Hindlimb muscle (tissue), 1 donor: Measurements from ENCODE around the gene ABCA2. TPM values are rescaled to one million over a fixed set of nuclear protein-coding genes. Genes with fewer than 3 reads are reported as not detected.

Experiments
- DNase-seq: peaks from one replicate; pipeline ENCODE4 v3.0.0-alpha.2; 2013
- polyA plus RNA-seq: library from polyadenylated mRNA; unstranded; fragments of 120-200 nt; gene quantifications from one replicate; pipeline ENCODE4 v1.2.1, GENCODE V29; 2013; ENCODE audit not compliant: insufficient read length

Gene ABCA2
- polyA plus RNA-seq, 1 donor: 18.4 TPM

DNA sequence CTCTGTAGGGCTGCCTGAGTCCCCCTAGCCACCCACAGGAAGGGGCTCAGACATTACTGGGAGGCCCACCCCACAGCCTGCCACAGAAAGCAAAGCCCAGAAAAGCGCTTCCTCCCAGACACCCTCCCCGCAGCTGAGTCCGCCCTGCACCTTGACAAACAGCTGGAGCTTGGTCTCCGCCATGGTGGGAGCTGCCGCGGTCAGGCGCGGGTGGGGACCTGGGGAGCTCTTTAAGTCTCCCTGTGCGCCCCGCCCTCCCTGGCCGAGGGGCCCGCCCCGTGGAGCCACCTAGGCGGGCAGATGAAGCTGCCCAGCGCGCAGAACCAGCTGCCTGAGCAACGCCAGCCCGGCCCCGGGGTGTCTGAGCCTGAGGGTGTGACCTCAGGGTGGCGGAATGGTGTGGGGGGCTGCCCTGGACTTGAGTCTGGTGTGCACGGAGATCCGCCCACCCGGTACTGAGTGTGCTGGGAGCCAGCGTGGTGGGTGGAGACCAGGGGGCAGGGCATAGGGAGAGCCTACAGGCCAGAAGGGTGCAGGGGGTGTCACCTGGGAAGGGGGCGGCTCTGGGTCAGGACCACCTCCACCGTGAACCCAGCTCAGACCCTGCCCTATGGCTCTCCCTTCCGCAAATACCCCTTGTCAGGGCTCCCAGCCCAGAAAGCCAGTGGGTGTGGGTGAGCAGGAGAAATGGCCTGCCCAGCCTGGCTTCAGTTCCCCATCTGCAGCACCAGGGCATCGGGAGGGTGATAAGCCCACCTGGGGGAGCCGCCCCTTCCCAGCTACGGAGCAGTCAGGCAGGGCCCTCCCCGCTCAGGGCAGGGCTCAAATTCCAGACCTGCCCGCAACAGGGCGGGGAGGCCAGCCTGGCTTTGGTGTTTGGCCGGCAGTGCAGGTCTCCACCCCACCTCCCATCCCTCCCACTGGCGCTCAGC lies 31.4 kb downstream of the ABCA2 start, which contains the start of gene CLIC3:
TSS of gene CLIC3 (minus strand) at position 208 of the 932 bp plus-strand sequence. CDS start at position 183, 25 bp downstream.
- DNase-seq: no peak

DNA sequence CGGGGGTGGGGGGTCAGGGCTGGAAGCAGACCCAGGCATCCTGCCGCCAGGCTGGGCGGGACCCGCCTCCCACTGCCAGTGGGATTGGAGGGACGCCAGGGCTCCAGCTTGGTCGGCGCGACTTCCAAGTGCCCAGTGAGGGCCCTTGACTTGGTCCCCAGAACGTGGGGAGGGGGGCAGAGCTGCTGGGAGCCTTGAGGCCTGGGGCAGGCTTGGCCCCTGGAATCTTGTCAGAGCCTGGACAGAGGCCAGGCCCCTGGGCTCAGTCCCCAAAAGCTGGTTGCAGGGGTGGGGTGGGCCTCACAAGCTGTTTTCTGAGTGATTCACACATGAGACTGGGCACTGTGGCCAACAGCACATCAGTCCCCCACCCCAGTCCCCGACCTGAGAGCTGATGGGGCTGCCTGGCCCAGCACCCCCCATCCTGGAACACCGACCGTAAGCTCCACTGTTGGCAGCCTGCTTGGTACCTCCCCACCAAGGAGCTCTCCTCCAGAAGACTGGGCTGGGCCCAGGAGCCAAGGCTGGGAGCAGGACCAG lies 32.2 kb downstream of the ABCA2 start:
- DNase-seq: no peak

DNA sequence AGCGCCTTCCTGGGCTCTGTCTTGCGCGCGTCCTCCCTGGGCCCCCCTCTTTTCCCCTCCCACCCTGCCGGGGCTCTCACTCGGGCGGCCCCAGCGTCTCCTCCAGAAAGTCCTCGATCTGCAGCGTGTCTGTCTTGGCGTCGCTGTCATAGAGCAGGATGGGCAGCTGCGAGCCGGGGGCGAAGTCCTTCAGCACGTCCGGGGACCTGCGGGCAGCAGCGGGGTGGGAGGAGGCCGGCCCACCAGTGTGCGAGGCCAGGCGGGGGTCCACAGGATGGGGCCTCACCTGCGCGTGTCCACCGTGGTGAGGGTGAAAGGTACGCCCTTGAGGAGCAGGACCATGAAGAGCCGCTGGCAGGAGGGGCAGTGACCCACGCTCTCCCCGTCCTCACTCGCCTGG lies 32.7 kb downstream of the ABCA2 start:
- no peak for DNase-seq

DNA sequence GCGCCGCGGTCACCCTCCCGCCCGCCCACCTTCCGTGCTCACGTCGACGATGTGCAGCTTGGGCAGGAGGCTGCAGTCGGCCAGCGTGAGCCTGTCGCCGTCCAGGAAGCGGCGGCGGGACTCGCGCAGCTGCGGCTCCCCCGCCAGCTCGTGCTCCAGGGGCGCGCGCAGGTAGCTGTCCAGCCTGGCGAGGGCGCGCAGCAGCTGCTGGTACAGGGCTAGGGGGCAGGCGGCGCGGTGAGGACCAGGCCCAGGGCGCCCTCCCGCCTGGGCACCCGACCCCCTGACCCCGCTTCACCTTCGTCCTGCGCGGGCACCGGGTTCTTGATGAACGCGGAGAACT lies 33.2 kb downstream of the ABCA2 start:
- no peak for DNase-seq

DNA sequence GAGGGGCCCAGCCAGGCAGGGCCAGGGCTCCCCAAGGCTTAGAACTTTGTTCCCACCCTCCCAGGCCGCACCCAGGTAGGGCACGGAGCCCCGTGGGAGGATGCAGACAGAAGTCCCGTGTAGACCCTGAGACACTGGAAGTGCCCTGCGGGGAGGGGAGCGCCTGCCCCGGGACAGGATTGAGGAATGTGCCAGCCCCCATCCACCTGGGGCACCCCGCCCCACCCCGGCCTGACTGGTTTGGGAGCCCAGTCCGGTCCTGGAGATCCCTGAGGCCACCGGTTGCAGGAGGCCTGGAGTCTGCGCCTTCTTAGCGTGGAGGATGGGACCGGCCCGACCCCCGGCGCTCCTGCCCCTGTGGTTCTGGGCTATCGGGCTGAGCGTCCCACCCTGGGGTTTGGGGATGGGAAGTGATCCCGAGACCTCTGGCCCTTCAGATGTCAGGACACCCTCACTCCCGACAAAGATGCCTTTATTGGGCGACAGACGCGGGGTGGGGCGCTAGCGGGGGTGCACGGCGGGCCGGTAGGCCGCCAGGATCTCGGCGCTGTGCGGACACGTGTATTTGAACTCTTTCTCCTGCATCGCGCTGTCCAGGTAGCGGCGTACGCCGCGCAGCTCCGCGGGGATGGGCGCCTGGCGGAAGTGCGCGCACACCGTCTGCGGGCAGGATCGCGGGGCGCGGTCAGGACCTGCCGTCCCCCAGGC lies 33.7 kb downstream of the ABCA2 start:
- DNase-seq: no peak

DNA sequence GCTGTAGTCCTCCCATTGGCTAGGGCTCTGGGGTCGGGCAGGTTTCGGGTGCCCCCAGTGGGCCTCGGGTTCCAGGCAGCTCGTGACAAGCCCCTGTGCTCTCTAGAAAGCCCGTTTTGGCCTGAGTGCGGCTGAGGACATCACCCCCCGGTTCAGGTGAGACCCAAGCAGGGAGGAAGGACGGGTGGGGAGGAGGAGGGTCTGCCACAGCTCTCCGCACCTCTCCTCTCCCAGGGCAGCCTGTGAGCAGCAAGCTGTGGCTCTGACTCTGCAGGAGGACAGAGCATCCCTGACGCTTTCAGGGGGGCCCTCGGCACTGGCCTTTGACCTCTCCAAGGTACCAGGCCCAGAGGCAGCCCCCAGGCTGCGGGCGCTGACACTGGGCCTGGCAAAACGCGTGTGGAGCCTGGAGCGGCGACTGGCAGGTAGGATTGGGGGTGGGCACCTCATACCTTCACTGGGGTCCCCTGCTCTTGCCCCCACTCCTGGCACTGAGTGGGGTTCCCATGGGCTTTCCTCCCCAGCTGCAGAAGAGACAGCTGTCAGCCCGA lies 35.1 kb downstream of the ABCA2 start:
- no peak for DNase-seq

DNA sequence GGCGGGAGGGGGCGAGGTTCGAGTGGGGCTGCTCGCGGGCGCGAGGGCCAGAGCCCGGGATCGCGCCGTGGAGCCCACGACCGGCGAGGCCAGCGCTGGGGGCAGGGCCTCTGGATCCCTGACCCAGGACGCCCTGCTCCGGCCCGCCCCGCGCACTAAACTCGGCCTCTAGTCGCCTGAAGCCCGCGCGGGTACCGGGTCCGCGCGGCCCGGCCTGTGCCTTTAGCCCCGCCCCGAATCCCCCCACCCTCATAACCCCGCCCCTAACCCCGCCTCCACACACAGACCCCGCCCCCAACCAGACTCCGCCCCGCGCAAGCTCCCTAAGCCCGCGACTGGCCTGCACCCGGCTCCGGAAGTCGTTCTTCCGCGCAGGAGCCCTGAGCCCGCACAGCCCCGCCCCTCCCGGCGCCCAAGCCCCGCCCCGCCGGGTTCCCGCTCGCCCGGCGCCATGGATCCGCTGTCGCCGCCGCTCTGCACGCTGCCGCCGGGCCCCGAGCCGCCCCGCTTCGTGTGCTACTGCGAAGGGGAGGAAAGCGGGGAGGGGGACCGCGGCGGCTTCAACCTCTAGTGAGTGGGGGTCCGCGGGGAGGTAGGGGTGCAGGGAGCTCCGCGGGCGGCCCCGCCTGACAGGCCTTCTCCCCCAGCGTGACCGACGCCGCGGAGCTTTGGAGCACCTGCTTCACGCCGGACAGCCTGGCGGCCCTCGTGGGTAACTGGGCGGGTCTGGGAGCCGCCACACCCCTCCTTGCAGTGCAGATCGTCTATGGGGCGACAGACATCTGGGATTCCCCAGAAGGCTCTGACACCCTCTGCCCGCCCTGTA lies 35.8 kb downstream of the ABCA2 start, which contains the start of gene PAXX:
TSS of gene PAXX (plus strand) at position 430 of the 826 bp plus-strand sequence. CDS start at position 452, 22 bp downstream.
- DNase-seq: peak; percentile 87

DNA sequence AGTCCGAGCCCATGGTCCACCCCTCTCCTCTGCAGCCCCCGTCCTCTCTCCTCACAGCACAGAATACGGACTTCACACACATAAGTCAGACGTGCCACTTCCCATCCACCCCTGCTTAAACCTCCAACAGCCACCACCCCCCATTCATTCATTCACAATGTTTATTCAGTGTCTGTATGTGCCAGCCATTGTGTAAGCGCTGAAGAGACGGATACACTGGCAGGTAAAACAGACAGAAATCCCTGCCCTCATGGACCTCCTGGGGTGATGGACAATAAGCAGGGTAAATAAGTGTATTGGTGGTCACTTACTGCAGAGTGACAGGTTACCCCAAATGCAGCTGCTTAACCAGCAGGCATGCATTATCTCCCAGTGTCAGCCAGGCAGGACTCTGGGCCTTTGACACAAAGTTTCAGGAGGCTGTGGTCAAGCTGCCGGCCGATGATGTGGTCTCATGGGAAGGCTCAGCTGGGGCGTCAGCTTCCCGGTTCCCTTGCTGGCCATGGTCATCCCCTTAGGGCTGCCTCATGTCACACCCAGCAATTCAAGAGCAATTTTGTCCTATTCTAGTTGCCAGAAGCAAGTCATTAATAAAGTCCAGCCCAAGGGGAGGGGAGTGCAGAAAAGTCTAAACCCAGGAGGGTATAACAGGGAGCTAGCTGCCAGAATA lies 37.7 kb downstream of the ABCA2 start:
- DNase-seq: no peak

DNA sequence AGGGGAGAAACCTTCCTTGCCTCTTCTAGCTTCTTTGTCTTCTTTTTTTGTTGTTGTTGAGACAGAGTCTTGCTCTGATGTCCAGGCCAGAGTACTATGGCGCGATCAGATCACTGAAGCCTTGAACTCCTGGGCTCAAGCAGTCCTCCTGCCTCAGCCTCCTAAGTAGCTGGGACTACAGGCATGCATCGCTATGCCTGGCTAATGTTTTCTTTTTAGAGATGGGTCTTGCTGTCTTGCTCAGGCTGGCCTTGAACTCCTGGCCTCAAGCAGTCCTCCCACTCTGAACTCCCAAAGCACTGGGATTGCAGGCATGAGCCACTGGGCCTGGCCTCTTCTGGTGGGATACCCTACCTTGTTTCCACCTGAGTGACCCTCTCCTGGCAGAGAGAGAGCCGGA lies 39.2 kb downstream of the ABCA2 start:
- DNase-seq: no peak

DNA sequence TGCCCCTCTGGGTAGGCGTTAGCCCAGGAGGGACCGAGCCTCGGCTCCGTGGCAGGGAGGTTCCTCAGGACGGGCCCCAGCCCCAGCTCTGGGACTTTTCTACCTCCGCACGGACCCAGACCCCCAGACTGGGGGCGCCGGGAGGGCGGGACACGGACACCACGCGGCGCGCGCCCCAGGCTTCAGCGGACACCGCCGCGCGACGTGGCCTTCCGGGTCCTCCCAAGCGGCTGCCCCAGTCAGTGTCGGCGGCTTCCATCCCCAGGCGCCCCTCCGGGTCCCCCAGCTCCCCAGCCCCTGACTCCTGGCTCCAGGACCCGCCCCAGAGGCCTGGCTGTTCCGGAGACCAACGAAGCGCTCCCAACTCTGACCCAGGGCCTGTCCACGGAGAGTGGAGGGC lies 42.2 kb downstream of the ABCA2 start:
- DNase-seq: no peak

DNA sequence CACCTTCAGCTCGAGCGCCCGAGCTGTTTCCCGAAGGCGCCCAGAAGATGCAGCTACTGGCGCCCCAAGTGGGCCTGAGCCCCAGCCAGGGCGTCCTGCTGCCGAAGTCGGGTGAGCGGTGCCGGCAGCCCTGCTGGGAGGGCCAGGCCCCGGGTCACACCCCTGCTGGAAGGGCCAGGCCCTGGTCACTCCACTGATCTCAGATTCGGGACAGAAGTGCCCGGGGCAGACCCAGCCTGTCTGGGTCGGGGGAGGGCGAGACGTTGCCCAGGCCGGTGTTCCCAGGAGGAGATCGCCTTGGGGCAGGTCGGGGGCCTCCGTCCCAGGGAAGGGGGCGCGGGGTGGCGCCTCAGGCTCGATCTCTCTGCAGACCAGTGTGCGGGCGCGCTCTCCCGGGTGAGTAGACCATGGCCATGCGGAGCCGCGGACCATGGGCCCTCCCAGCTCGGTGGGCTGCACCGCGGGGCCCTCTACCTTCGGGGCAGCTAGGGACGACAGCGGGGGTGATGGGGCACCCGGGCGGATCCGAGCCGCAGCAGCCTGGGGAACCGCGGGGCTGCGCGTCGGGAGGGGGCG lies 42.9 kb downstream of the ABCA2 start:
- no peak for DNase-seq

DNA sequence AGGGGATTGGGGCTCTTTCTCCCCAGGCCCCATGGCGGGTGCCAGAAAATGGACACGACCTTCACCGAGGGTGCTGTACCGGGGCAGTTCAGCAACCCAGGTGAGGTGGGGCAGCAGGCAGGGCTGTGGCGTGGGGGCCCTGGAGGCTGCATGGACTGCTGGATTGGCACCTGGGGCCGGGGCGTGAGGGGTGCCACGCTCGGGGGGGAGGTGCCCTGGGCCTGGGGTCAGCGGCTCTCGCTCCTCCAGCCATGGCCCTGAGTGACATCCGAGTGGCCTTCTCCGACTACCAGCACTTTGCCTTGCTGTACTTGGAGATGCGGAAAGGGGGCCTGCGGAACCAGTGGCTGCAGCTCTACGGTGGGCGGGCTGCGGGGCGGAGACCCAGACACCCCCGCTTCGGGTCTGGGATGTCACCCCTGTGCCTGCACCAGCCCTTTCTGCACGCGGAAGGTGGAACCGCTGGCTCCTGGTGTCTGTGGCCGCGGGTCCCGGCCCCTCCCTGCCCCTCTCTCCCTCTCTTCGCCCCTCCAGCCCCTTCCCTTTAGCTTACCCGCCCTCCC lies 43.5 kb downstream of the ABCA2 start:
- DNase-seq: no peak

DNA sequence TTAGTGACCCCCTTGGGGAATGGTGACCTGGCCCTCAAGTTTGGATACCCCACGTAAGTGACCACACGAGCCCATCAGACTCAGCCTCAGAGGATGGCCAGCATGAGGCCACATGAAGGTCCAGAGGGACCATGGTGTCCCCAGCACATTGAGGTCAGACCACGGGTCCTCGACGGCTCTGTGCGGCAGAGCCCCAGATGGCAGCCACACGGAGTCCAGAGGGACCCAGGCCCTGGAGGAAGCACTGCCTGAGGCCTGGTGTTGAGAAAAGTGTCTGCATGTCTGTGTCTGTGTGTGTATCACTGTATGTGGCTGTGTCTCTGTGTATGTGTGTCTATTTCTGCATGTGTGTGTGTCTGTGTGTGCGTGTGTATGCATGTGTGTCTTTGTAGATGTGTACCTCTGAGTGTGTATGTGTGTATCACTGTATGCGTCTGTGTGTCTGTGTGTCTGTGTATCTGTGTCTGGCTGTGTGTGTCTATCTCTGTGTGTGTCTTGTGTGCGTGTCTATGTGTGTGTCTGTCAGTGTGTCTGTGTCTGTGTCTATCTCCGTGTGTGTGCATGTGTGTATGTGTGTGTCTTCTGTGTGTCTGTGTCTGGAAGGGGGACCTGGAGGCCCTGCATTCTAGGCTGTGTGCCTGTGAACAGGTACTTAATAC lies 44.3 kb downstream of the ABCA2 start:
- no peak for DNase-seq

DNA sequence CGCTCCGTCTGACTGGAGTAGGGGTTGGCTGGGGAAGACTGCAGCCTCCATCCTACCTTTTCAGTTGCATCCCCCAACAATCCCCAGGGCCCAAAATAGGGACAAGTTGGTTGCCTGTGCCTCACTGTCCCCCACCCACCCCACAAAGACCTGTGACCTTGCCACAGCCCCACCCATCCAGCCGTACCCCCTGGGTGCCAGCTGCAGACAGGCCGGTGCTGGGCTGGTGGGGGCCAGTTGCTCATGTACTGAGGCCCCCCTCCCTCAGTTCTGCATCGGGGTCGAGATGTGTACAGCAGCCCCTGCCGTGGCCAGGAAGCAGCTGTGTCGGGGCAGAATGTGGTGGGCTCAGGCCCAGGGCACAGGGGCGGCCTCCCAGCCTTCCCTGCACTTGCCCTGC lies 44.9 kb downstream of the ABCA2 start:
- DNase-seq: no peak

DNA sequence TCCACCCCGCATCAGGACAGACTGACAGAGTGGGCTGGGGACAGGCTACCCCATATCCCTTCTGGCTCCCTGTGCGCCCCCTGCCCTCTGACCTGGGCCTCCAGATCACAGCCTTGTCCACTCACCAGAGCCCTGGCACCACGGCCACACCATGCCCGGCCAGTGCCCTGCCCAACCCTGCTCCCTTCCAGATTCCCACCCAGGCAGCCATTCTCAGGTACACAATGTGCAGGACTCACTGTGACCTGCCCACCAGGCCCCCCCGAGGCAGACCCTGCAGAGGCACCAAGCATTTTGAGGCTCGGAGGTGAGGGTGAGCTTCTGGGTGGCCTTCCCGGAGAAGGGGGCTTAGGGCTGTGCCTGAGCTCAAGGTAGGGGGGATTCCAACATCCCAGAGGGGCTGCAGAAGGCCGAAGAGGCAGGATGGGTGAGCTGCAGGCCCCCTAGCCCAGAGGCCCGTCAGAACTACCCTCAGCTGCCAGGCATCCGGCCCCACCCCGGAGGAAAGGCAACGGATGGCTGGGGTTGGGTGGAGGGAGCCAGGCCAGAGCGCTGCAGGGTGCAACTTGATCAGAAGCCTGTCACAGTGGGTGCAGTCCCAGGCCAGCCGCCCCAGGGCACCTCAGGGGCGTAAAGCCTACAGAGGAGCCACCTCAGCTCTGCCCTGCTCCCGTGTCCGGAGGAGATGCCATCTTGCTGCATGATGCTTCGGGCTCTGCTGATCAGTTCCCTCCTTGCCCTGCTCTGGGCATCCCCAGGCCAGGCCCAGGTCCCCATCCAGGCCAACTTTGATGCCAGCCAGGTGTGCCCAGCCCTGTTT lies 45.6 kb downstream of the ABCA2 start, which contains the start of gene LCNL1:
TSS of gene LCNL1 (plus strand) at position 762 of the 820 bp plus-strand sequence. CDS start 594 bp downstream, outside the sequence.
- no peak for DNase-seq

DNA sequence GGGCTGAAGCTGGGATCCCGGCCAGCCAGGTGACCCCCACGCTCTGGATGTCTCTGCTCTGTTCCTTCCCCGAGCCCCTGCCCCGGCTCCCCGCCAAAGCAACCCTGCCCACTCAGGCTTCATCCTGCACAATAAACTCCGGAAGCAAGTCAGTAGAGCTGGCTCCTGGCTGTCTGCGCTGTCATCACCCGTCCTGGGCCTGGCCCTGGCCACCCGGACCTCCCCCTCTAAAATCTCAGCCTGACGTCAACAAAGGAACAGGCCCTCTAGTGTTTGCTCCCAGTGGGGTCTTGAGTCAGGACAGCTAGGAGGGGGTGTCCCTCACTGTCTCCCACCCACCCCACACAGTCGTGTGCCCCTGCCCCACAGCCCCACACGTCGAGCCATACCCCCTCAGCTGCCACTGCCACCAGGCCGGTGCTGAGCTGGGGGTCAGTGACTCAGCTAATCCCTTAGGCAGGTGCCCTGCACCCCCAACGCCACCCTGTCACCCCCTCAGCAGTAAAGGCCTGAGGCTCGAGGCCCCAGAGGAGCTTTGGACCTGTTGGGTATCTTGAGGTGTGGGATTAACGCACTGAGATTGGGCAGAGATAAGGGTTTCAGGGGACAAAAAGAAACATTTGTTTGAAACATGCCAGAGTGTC lies 46.3 kb downstream of the ABCA2 start:
- no peak for DNase-seq

DNA sequence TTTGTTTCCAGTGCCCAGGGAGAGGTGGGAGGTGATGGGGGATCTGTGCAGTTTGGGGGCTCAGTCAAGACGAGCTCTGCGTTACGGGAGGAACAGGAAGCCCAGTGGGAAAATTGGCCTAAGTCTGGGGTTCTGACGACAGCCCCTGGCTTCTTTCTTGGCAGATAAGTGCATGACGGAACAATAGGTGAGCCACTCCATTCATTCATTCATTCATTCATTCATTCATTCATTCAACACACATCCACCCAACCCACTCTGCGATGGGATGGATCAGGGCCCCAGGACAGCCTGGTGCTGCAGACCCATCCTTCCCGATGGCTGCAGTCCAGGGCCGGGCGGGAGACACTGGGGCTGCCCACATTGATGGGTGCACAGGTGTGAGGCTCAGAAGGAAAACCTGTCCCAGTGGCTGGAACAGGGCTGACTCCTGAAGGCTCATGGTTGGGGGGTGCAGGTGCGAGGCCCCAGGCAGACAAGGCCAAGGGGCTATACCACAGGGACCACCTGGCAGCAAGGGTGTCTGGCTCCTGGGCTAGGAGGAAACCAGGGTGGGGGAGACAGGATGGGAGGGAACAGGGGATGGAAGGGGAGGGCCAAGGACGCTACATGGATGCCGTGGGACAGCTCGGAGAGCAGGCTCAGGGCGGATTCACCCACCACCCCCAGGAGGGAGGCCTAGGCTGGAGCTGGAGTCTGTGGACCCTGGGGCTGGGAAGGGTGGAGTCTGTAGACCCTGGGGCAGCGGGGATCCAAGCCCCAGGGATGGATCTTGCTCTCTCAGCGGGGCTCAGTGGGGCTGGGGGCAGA lies 47.2 kb downstream of the ABCA2 start:
- DNase-seq: no peak
